HepG2 (cell line): ENCODE measurements around the gene KLK10. TPM values are rescaled to one million over a fixed set of nuclear protein-coding genes. Genes with fewer than 3 reads are reported as not detected.

Source experiments
- ATAC-seq: fragments of 200-7000 bp; cut with Tn5 transposase; 3 replicates; pipeline ENCODE4 v1.9.1; 2020; ENCODE audit warnings: mild to moderate bottlenecking, moderate library complexity
- BruUV-seq: library from RNA; stranded (reverse); fragments of 400-500 nt; replicated peaks from 2 replicates; lab custom pipeline; 2021; lab: Mats Ljungman, UMichigan
- CTCF ChIA-PET: fragments of 300-600 bp; formaldehyde crosslinking; extraction: SDS; loops from one replicate; lab custom pipeline; 2021; ENCODE audit warnings: low total read pairs, inconsistent platforms, low intra/inter-chr PET ratio; lab: Yijun Ruan, JAX
- POLR2A ChIA-PET: fragments of 350-600 bp; sonication (Branson Sonifier 250); formaldehyde crosslinking; loops from one replicate; lab custom pipeline; 2020; ENCODE audit warnings: antibody characterized with exemption, inconsistent platforms; lab: Yijun Ruan, JAX
- DNase-seq: peaks from one replicate; pipeline ENCODE4 v3.0.0-alpha.2; 2015; ENCODE audit warnings: low spot score
- FAIRE-seq: peaks from 3 replicates; lab custom pipeline; 2011; peaks lifted over from hg19 to GRCh38; lab: Jason Lieb, UNC
- H2AFZ ChIP-seq: one replicate; pipeline ENCODE4 v1.6.1; 2011; ENCODE audit warnings: low read length, inconsistent platforms
- H3K27ac ChIP-seq: fragments of 300-600 bp; 3 replicates; pipeline ENCODE4 v1.8.0; 2011; ENCODE audit warnings: mixed run types, mild to moderate bottlenecking, mixed read lengths, low read length, inconsistent platforms; ENCODE audit not compliant: insufficient read depth; ENCODE audit errors: extremely low read length
- H3K27me3 ChIP-seq, 2 experiments: fragments of 200-600 bp in 1 of 2; 2 replicates in 1 of 2; 3 replicates in 1 of 2; pipeline versions ENCODE4 v1.6.0 to v1.8.0; 2011; ENCODE audit warnings: low read length in 2 of 2, mild to moderate bottlenecking in 2 of 2, moderate library complexity in 2 of 2, inconsistent platforms in 1 of 2; ENCODE audit not compliant: insufficient read depth in 2 of 2, control insufficient read depth in 1 of 2
- H3K36me3 ChIP-seq, 2 experiments: fragments of 200-600 bp in 1 of 2; replicated peaks in 1 of 2; 2 replicates in 1 of 2; 3 replicates in 1 of 2; pipeline versions ENCODE4 v1.5.1 to v1.8.0; 2011; ENCODE audit warnings: low read length in 2 of 2, inconsistent platforms in 1 of 2; ENCODE audit not compliant: insufficient read depth in 2 of 2, control insufficient read depth in 1 of 2
- H3K4me1 ChIP-seq: 2 replicates; pipeline ENCODE4 v1.5.1; 2012; ENCODE audit warnings: low read length, inconsistent platforms; ENCODE audit not compliant: insufficient read depth
- H3K4me2 ChIP-seq: 2 replicates; pipeline ENCODE4 v1.6.0; 2011; ENCODE audit warnings: low read depth, low read length, inconsistent platforms
- H3K4me3 ChIP-seq, 3 experiments: fragments of 200-600 bp in 1 of 3; sonication (generic), shearing (Covaris generic) in 1 of 3; replicated peaks in 1 of 3; 2 replicates each; pipeline ENCODE4 v1.5.1; 2011 to 2016; ENCODE audit warnings: low read length in 3 of 3, inconsistent platforms in 2 of 3, low read depth in 2 of 3, mild to moderate bottlenecking in 2 of 3, control low read depth in 1 of 3, mixed read lengths in 1 of 3; ENCODE audit not compliant: insufficient read depth in 1 of 3
- H3K79me2 ChIP-seq: one replicate; pipeline ENCODE4 v1.6.1; 2011; ENCODE audit warnings: low read length, inconsistent platforms; ENCODE audit not compliant: insufficient read depth
- H3K9ac ChIP-seq: 2 replicates; pipeline ENCODE4 v1.6.0; 2011; ENCODE audit warnings: mild to moderate bottlenecking, low read depth, low read length, inconsistent platforms; ENCODE audit not compliant: insufficient read depth
- H3K9me3 ChIP-seq: 2 replicates; pipeline ENCODE4 v1.5.1; 2012; ENCODE audit warnings: mild to moderate bottlenecking, low read length
- H4K20me1 ChIP-seq: 2 replicates; pipeline ENCODE4 v1.6.0; 2011; ENCODE audit warnings: inconsistent platforms, mild to moderate bottlenecking, low read length, moderate library complexity; ENCODE audit not compliant: insufficient read depth
- ARNT ChIP-seq: fragments of 450-650 bp; IDR thresholded peaks from 2 replicates; pipeline ENCODE4 v1.6.1; 2017
- ASH2L ChIP-seq: fragments of 300-600, 200-600 bp; sonication (generic); IDR thresholded peaks from 2 replicates; pipeline ENCODE4 v1.7.0; 2017; ENCODE audit warnings: low read depth, mild to moderate bottlenecking, moderate library complexity, mixed read lengths, low read length; ENCODE audit not compliant: insufficient read length
- NR2C2 ChIP-seq: sonication (generic); formaldehyde crosslinking; IDR thresholded peaks from 2 replicates; pipeline ENCODE4 v1.4.0; 2020; ENCODE audit warnings: missing genetic modification reagents, mild to moderate bottlenecking, moderate library complexity, borderline replicate concordance
- PHF20 ChIP-seq: sonication (generic); formaldehyde crosslinking; IDR thresholded peaks from 2 replicates; pipeline ENCODE4 v1.5.0; 2020; ENCODE audit warnings: mild to moderate bottlenecking, missing genetic modification reagents
- POGZ ChIP-seq: sonication (generic); formaldehyde crosslinking; IDR thresholded peaks from 2 replicates; pipeline ENCODE4 v1.4.0; 2020; ENCODE audit warnings: mild to moderate bottlenecking, missing genetic modification reagents
- SYNCRIP ChIP-seq: fragments of 200-400 bp; formaldehyde crosslinking; IDR thresholded peaks from 2 replicates; pipeline ENCODE4 v1.6.1; 2018; ENCODE audit warnings: mild to moderate bottlenecking, low read depth, low read length; ENCODE audit not compliant: insufficient read depth
- XRCC5 ChIP-seq: fragments of 200-400 bp; formaldehyde crosslinking; optimal IDR thresholded peaks from 2 replicates; pipeline ENCODE3; 2017; ENCODE audit warnings: mild to moderate bottlenecking, low read length
- ZNF230 ChIP-seq: sonication (generic); formaldehyde crosslinking; IDR thresholded peaks from 2 replicates; pipeline ENCODE4 v1.4.0; 2020; ENCODE audit warnings: mild to moderate bottlenecking, missing genetic modification reagents
- ZNF737 ChIP-seq: sonication (generic); formaldehyde crosslinking; IDR thresholded peaks from 2 replicates; pipeline ENCODE4 v1.5.0; 2020; ENCODE audit warnings: missing genetic modification reagents, mild to moderate bottlenecking, borderline replicate concordance
- WGBS: methylation state at CpG from one replicate; pipeline ENCODE4 v1.1.6; 2017; ENCODE audit warnings: low lambda C conversion rate; 5-methylcytosine and 5-hydroxymethylcytosine counted together
- in situ Hi-C: cut with HindIII; loops from 2 replicates; pipeline ENCODE4 v1.10.0; 2017; ENCODE audit warnings: low pct_unique_long_range_greater_than_20kb; ENCODE audit not compliant: extremely low pct_ligation_motif_present
- intact Hi-C: fragments of 100-400 bp; cut with micrococcal nuclease; formaldehyde crosslinking; loops from one replicate; pipeline ENCODE4 v1.10.0; 2022; ENCODE audit not compliant: unreplicated experiment
- polyA plus RNA-seq, 8 experiments: library from polyadenylated mRNA; depleted of rRNA in 3 of 8; stranded (reverse) in 7 of 8; unstranded in 1 of 8; fragments of >200 nt; fragmentation: Illumina TruSeq in 4 of 8; extraction: Trizol in 4 of 8; gene quantifications; 2 replicates each; pipeline versions ENCODE4 v1.2.1 to v1.2.3, GENCODE V29; 2011 to 2016; ENCODE audit warnings: low read depth in 4 of 8, missing spikeins in 1 of 8, mixed read lengths in 1 of 8; ENCODE audit not compliant: insufficient read depth in 1 of 8
- total RNA-seq, 5 experiments: library from RNA; depleted of rRNA; stranded (reverse); fragments of >200 nt; fragmentation: Illumina TruSeq; extraction: Trizol; gene quantifications; 2 replicates each; pipeline ENCODE4 v1.2.3, GENCODE V29; 2016; ENCODE audit warnings: low read depth in 1 of 5
- TF ChIP-seq, protein P1 (sequence below): sonication (generic); formaldehyde crosslinking; conservative IDR thresholded peaks from 2 replicates; pipeline ENCODE4 v1.4.0; 2020; ENCODE audit warnings: mild to moderate bottlenecking, missing genetic modification reagents, moderate library complexity
- TF ChIP-seq, protein P2 (sequence below): sonication (generic); formaldehyde crosslinking; IDR thresholded peaks from 2 replicates; pipeline ENCODE4 v1.8.0; 2022; ENCODE audit warnings: mild to moderate bottlenecking, missing genetic modification reagents
- TF ChIP-seq, protein P3 (sequence below), 2 experiments: fragments of 450-650 bp in 1 of 2; sonication (generic) in 1 of 2; formaldehyde crosslinking; IDR thresholded peaks; 2 replicates each; pipeline versions ENCODE4 v1.5.0 to v1.8.0; 2020 to 2022; ENCODE audit warnings: mild to moderate bottlenecking in 1 of 2, missing genetic modification reagents in 1 of 2

Gene KLK10
- total and polyA plus RNA-seq, 2 of the 13 experiments (the other 11 are each of a cell fraction or from before 2014, with no cell fraction given), result not detected

DNA sequence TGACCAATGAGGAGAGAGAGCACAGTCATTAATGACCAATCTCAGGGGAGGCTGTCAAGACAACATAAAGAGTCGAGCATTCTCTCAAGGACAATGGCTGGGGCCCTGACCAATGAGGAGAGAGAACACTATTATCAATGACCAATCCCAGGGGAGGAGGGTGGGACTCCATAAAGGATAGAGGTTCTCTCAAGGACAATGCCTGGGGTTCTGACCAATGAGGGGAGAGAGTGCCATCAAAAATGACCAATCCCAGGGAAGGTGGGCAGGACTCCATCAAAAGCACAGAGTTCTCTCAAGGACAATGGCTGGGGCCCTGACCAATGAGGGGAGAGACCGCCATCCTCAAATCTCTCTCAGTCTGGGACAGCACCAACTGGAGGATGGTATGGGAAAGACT is 10.2 kb upstream of the KLK10 start:
- DNase-seq, result no peak

DNA sequence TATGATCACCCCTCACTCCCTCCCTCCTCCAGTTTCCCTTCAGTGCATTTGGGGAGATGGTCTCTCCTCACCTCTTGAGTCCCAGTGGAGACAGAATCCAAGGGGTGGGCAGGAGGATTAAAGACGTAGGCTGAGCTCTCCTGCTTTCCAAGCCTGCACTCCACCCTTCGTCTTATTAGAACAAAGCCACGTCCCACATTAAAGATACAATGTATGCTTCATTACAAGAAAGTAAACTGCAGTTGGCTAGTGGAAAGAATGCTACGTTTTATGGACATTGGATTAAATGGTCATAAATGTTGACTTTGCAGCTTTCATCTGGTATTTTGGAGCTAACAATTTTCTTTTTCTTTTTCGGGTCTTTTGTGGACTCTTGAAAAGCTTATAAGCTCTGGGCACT is 8.4 kb upstream of the KLK10 start:
- ATAC-seq, result no peak
- Histone ChIP-seq H3K27ac (no peak overlapping the region), H3K9me3 (no peaks in the 10 kb centered on the region), H2AFZ (no peak overlapping the region), H3K4me2 (no peak overlapping the region), H3K4me3 (no peak overlapping the region), H3K79me2 (no peaks in the 10 kb centered on the region), H3K4me1 (no peaks in the 10 kb centered on the region), H4K20me1 (no peaks in the 10 kb centered on the region), H3K27me3 (peaks cover 12 to 42% of the 10 kb centered on the region in 2 experiments; a peak in 4 of 5 replicates), H3K9ac (no peak overlapping the region), H3K36me3 (no peaks in the 10 kb centered on the region)
- POLR2A ChIA-PET, result no interaction called here
- WGBS, result 0% methylated on average over 5 of the region's 5 CpGs
- no peak for TF ChIP-seq PHF20 (CRISPR knock-in tag)
- TF ChIP-seq ASH2L, result no peak
- TF ChIP-seq, protein P1, sequence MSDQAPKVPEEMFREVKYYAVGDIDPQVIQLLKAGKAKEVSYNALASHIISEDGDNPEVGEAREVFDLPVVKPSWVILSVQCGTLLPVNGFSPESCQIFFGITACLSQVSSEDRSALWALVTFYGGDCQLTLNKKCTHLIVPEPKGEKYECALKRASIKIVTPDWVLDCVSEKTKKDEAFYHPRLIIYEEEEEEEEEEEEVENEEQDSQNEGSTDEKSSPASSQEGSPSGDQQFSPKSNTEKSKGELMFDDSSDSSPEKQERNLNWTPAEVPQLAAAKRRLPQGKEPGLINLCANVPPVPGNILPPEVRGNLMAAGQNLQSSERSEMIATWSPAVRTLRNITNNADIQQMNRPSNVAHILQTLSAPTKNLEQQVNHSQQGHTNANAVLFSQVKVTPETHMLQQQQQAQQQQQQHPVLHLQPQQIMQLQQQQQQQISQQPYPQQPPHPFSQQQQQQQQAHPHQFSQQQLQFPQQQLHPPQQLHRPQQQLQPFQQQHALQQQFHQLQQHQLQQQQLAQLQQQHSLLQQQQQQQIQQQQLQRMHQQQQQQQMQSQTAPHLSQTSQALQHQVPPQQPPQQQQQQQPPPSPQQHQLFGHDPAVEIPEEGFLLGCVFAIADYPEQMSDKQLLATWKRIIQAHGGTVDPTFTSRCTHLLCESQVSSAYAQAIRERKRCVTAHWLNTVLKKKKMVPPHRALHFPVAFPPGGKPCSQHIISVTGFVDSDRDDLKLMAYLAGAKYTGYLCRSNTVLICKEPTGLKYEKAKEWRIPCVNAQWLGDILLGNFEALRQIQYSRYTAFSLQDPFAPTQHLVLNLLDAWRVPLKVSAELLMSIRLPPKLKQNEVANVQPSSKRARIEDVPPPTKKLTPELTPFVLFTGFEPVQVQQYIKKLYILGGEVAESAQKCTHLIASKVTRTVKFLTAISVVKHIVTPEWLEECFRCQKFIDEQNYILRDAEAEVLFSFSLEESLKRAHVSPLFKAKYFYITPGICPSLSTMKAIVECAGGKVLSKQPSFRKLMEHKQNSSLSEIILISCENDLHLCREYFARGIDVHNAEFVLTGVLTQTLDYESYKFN (CRISPR knock-in tag), result no peak
- DNase-seq, result no peak
- intact Hi-C loops (no loop called here), in situ Hi-C loops (no loop called here)
- FAIRE-seq, result no peak
- BruUV-seq, result no TSS peak
- CTCF ChIA-PET, result no interaction called here

More for the DNA sequence above, 10.2 kb upstream of the KLK10 start:
- Histone ChIP-seq H3K79me2 (no peaks in the 10 kb centered on the region), H3K9ac (no peak overlapping the region), H3K9me3 (no peaks in the 10 kb centered on the region), H3K4me3 (no peak overlapping the region), H2AFZ (no peak overlapping the region)
- 44% methylated on average over 2 of the region's 2 CpGs for WGBS
- FAIRE-seq, result no peak
- in situ Hi-C loops, result no loop called here
- TF ChIP-seq, protein P2, sequence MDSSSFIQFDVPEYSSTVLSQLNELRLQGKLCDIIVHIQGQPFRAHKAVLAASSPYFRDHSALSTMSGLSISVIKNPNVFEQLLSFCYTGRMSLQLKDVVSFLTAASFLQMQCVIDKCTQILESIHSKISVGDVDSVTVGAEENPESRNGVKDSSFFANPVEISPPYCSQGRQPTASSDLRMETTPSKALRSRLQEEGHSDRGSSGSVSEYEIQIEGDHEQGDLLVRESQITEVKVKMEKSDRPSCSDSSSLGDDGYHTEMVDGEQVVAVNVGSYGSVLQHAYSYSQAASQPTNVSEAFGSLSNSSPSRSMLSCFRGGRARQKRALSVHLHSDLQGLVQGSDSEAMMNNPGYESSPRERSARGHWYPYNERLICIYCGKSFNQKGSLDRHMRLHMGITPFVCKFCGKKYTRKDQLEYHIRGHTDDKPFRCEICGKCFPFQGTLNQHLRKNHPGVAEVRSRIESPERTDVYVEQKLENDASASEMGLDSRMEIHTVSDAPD (CRISPR knock-in tag), result no peak
- TF ChIP-seq SYNCRIP (no peak), NR2C2 (CRISPR knock-in tag) (no peak), XRCC5 (no peak), ZNF230 (CRISPR knock-in tag) (no peak), ZNF737 (CRISPR knock-in tag) (no peak), ARNT (no peak), POGZ (CRISPR knock-in tag) (no peak)
- TF ChIP-seq, protein P3, sequence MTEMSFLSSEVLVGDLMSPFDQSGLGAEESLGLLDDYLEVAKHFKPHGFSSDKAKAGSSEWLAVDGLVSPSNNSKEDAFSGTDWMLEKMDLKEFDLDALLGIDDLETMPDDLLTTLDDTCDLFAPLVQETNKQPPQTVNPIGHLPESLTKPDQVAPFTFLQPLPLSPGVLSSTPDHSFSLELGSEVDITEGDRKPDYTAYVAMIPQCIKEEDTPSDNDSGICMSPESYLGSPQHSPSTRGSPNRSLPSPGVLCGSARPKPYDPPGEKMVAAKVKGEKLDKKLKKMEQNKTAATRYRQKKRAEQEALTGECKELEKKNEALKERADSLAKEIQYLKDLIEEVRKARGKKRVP (CRISPR knock-in tag; IDR thresholded peaks at IDR 0.05), result no peak
- TF ChIP-seq, all 625 proteins: peak for 0
- ChIA-PET POLR2A (no interaction called here), CTCF (no interaction called here)
- Histone ChIP-seq H3K27ac (no peak overlapping the region), H4K20me1 (no peaks in the 10 kb centered on the region), H3K36me3 (no peaks in the 10 kb centered on the region), H3K4me1 (no peaks in the 10 kb centered on the region), H3K27me3 (peaks cover 11 to 43% of the 10 kb centered on the region in 2 experiments; a peak in 4 of 5 replicates), H3K4me2 (no peak overlapping the region)
- intact Hi-C loops, result no loop called here
- no TSS peak for BruUV-seq
- ATAC-seq, result no peak
